A172 (cell line): ENCODE measurements around the gene AGAP5. TPM values are rescaled to one million over a fixed set of nuclear protein-coding genes. Genes with fewer than 3 reads are reported as not detected.

Experiments
- DNase-seq: peaks from one replicate; pipeline ENCODE4 v3.0.0-alpha.2; 2015; ENCODE audit warnings: low spot score
- total RNA-seq: library from RNA; depleted of rRNA; stranded (reverse); fragments of >200 nt; shearing (Covaris generic); gene quantifications from 2 replicates; pipeline ENCODE4 v1.2.3, GENCODE V29; 2014; rRNA removed

The AGAP5 gene
- total RNA-seq, 1 experiment from 2014 or later, result 2.2 TPM

DNA sequence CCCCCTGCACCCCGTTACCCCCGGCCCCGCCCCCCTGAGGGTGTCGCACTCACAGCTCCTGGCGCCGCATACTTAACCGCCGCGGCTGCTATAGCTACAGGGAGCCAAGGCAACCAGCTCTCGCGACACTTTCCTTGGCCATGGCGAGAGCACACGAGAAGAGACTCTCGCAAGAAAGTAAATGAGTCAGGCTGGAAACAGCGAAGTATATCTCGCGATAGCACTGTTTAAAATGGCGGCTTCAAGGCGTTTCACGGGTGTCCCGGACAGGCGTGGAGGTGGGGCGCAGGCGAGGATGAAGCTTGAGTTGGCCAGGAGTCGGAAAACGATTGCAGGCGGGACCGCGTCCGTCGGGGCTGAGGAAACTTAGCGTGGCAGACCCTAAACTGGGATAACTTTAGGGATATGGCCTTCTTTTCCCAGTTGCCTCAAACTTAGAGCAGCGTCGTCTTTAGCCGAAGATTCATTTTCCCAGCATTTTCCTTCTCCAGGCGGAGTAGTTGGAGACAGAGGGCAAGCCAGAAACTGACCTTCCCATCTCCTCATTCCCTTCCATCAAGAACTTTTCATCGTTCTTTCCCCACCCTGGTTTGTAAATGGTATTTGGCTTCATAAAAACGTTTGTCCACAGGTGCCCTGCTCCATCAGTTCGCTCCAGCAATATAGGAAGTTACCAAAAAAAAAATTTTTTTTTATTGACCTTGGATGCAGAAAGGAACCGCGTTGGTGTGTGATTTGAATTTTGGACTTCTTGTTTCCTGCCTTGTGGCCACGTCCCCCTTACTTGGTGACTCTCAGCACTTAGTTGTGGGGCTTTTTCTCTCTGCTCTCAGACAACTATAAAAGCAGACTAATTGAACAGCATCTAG, 71.8 kb downstream of the AGAP5 start:
- peak; percentile 97 for DNase-seq

DNA sequence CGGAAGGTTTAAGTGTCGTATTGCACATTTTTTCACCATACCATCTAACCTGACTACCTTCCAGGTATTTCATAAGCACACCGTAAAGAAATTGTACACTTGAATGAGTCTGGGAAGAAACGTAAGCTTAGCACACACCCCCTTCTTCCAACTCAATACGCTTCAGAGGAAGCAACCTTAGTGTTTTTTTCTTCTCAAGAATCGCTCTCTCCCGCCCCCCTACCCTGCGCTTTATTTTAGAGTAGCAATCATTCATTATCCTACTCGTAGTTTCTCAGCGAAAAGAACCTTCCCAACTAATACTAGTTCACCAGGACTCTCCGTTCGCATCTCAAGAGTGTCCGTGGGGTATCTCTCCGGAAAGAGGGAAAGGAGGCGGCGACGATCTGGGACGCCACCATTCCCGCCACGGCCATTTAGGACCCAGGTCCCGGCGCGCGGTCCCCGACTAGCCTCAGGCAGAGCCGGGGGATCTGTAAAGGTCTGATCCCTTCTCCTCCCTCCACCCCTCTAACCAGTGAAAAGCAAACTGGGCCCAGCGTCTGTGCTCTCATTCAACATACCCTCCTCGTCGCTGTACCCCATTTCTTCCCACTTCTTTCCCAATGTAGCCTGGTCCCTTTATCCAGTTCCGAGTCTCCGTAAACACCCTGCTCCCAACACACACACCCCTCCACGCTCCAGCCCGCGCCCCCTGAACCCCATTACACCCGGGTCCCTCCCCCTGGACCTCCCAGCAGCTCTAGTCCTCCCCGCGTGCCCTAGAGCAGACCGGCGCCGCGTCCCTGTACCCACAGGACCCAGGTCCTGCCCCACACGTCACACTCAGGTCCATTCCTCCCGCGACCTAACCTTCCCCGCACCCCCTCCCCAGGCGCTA, 72.7 kb downstream of the AGAP5 start:
- peak; percentile 49 for DNase-seq

Other genes with a start within 250 kb of the AGAP5 start
- 17.2 and 17.6 TPM in 2 replicates for gene PPP3CB, start 202.1 kb downstream of the AGAP5 start, total RNA-seq
- 28.7 and 32.3 TPM in 2 replicates for gene USP54, start 106.8 kb downstream of the AGAP5 start, total RNA-seq
- 1.1 TPM in 1 of 2 replicates, not detected in the other for gene MYOZ1, start 56.6 kb downstream of the AGAP5 start, total RNA-seq
- gene SYNPO2L, start 42.1 kb downstream of the AGAP5 start, total RNA-seq, result 0.14 TPM in 1 of 2 replicates, not detected in the other
- 79.0 and 83.2 TPM in 2 replicates for gene SEC24C, start 46.3 kb upstream of the AGAP5 start, total RNA-seq
- gene CHCHD1, start 83.9 kb upstream of the AGAP5 start, total RNA-seq, result 77.6 and 90.0 TPM in 2 replicates
- gene ZSWIM8, start 87.5 kb upstream of the AGAP5 start, total RNA-seq, result 32.3 and 47.9 TPM in 2 replicates
- 12.2 and 13.5 TPM in 2 replicates for gene NDST2, start 113.5 kb upstream of the AGAP5 start, total RNA-seq
- 36.6 and 38.5 TPM in 2 replicates for gene CAMK2G, start 176.4 kb upstream of the AGAP5 start, total RNA-seq
- 6.7 and 8.9 TPM in 2 replicates for gene PLAU, start 213.0 kb upstream of the AGAP5 start, total RNA-seq